GM21576 (cell line): ENCODE data around the gene HSD11B2.

Experiments used
- ATAC-seq: cut with Tn5 transposase; IDR thresholded peaks from one replicate; pipeline ENCODE4 v1.9.1; 2021; ENCODE audit warnings: mild to moderate bottlenecking, moderate library complexity; ENCODE audit not compliant: unreplicated experiment

Gene HSD11B2

GRCh38 chr16:67431775-67432505, 1.0 kb downstream of the HSD11B2 start:
- no peak for ATAC-seq

- ATAC-seq = no peak
These were observed 1.6 kb downstream of the HSD11B2 start for GRCh38 chr16:67432506-67432890.

- no peak for ATAC-seq
These were observed 2.3 kb downstream of the HSD11B2 start for GRCh38 chr16:67433131-67433719.

GRCh38 chr16:67435758-67436164, 4.8 kb downstream of the HSD11B2 start:
- no peak for ATAC-seq

- ATAC-seq = no peak
These were observed 5.8 kb downstream of the HSD11B2 start for GRCh38 chr16:67436640-67437193.

- no peak for ATAC-seq
These were observed 6.6 kb downstream of the HSD11B2 start for GRCh38 chr16:67437513-67437912.

- ATAC-seq = no peak
These were observed 7.3 kb downstream of the HSD11B2 start for GRCh38 chr16:67438098-67438791.

- no peak for ATAC-seq
These were observed 8.0 kb downstream of the HSD11B2 start for GRCh38 chr16:67438824-67439393.

- ATAC-seq = no peak
These were observed 10.4 kb downstream of the HSD11B2 start for GRCh38 chr16:67441271-67441753.

GRCh38 chr16:67441907-67442306, 11.0 kb downstream of the HSD11B2 start:
- ATAC-seq = no peak

- ATAC-seq = no peak
These were observed 11.8 kb downstream of the HSD11B2 start for GRCh38 chr16:67442581-67443255.

- no peak for ATAC-seq
These were observed 12.3 kb downstream of the HSD11B2 start for GRCh38 chr16:67443265-67443664.

GRCh38 chr16:67444259-67445125, 13.6 kb downstream of the HSD11B2 start:
- ATAC-seq = no peak

- ATAC-seq = no peak
These were observed 14.2 kb downstream of the HSD11B2 start for GRCh38 chr16:67445126-67445426.

- no peak for ATAC-seq
These were observed 14.6 kb downstream of the HSD11B2 start for GRCh38 chr16:67445441-67445912.

- no peak for ATAC-seq
These were observed 15.3 kb downstream of the HSD11B2 start for GRCh38 chr16:67445913-67446907.

- ATAC-seq = no peak
These were observed 16.1 kb downstream of the HSD11B2 start for GRCh38 chr16:67446968-67447507.

GRCh38 chr16:67447508-67448076, 16.7 kb downstream of the HSD11B2 start:
- ATAC-seq = no peak
